ENCODE data around the gene MIGA2.

- TF ChIP-seq CTCF (conservative IDR thresholded peaks at IDR 0.05 in 1 of 2, IDR thresholded peaks at IDR 0.05 in 1 of 2; ENCODE audit: extremely low read depth in 1 of 2, insufficient read depth in 1 of 2, low read depth in 1 of 2, low read length in 2 of 2) (no peak), EZH2 (IDR thresholded peaks at IDR 0.05; ENCODE audit: borderline replicate concordance, low read length) (no peak)
These were observed 17.9 kb downstream of the MIGA2 start for GRCh38 chr9:129054163-129054851.

All from mammary epithelial cell (primary cell).